ENCODE data around the gene MAZ. TPM values are rescaled to one million over a fixed set of nuclear protein-coding genes. Genes with fewer than 3 reads are reported as not detected.

MAZ gene
- total and polyA plus RNA-seq, 2 of the 8 experiments (the other 6 are each of a cell fraction or from before 2014, with no cell fraction given): 219 to 380 TPM

DNA sequence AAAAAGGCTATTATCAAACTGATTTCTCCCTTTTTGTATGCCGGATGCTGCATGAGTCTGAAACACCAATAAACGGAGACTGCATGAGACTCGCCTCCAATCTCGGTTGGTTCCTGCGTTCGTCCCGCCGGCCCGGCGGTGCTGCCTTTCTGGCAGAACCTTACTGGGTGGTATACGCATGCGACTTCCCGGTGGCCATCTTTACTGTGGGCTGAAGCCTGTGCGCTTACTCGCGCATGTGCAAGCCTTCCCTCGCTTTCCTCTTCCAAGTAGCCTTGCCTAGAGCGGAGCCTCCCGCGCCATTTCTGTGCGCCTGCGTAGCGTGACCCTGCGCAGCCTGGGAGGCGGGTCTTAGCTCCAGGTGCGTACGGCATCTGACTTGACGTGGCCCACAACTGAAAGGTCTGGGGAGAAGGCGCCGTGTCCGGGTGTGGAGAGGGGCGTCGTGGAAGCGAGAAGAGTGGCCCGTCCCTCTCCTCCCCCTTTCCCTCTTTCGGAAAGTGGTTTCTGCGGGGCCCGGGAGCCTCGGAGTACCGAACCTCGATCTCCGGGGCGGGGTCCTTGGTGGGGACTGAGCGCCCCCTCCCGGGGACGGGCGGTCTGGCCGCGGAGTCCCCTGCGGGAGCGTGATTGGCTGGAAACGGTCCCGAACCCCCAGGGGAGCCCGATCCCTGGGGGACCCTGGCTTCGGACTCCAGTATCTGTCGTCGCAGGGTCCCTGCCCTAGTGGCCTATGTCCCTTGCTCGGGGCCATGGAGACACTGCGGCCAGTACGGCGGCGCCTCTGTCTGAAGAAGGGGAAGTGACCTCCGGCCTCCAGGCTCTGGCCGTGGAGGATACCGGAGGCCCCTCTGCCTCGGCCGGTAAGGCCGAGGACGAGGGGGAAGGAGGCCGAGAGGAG is 9.7 kb downstream of the MAZ start, which contains the start of gene PAGR1 (continued):
- TF ChIP-seq, protein P1, sequence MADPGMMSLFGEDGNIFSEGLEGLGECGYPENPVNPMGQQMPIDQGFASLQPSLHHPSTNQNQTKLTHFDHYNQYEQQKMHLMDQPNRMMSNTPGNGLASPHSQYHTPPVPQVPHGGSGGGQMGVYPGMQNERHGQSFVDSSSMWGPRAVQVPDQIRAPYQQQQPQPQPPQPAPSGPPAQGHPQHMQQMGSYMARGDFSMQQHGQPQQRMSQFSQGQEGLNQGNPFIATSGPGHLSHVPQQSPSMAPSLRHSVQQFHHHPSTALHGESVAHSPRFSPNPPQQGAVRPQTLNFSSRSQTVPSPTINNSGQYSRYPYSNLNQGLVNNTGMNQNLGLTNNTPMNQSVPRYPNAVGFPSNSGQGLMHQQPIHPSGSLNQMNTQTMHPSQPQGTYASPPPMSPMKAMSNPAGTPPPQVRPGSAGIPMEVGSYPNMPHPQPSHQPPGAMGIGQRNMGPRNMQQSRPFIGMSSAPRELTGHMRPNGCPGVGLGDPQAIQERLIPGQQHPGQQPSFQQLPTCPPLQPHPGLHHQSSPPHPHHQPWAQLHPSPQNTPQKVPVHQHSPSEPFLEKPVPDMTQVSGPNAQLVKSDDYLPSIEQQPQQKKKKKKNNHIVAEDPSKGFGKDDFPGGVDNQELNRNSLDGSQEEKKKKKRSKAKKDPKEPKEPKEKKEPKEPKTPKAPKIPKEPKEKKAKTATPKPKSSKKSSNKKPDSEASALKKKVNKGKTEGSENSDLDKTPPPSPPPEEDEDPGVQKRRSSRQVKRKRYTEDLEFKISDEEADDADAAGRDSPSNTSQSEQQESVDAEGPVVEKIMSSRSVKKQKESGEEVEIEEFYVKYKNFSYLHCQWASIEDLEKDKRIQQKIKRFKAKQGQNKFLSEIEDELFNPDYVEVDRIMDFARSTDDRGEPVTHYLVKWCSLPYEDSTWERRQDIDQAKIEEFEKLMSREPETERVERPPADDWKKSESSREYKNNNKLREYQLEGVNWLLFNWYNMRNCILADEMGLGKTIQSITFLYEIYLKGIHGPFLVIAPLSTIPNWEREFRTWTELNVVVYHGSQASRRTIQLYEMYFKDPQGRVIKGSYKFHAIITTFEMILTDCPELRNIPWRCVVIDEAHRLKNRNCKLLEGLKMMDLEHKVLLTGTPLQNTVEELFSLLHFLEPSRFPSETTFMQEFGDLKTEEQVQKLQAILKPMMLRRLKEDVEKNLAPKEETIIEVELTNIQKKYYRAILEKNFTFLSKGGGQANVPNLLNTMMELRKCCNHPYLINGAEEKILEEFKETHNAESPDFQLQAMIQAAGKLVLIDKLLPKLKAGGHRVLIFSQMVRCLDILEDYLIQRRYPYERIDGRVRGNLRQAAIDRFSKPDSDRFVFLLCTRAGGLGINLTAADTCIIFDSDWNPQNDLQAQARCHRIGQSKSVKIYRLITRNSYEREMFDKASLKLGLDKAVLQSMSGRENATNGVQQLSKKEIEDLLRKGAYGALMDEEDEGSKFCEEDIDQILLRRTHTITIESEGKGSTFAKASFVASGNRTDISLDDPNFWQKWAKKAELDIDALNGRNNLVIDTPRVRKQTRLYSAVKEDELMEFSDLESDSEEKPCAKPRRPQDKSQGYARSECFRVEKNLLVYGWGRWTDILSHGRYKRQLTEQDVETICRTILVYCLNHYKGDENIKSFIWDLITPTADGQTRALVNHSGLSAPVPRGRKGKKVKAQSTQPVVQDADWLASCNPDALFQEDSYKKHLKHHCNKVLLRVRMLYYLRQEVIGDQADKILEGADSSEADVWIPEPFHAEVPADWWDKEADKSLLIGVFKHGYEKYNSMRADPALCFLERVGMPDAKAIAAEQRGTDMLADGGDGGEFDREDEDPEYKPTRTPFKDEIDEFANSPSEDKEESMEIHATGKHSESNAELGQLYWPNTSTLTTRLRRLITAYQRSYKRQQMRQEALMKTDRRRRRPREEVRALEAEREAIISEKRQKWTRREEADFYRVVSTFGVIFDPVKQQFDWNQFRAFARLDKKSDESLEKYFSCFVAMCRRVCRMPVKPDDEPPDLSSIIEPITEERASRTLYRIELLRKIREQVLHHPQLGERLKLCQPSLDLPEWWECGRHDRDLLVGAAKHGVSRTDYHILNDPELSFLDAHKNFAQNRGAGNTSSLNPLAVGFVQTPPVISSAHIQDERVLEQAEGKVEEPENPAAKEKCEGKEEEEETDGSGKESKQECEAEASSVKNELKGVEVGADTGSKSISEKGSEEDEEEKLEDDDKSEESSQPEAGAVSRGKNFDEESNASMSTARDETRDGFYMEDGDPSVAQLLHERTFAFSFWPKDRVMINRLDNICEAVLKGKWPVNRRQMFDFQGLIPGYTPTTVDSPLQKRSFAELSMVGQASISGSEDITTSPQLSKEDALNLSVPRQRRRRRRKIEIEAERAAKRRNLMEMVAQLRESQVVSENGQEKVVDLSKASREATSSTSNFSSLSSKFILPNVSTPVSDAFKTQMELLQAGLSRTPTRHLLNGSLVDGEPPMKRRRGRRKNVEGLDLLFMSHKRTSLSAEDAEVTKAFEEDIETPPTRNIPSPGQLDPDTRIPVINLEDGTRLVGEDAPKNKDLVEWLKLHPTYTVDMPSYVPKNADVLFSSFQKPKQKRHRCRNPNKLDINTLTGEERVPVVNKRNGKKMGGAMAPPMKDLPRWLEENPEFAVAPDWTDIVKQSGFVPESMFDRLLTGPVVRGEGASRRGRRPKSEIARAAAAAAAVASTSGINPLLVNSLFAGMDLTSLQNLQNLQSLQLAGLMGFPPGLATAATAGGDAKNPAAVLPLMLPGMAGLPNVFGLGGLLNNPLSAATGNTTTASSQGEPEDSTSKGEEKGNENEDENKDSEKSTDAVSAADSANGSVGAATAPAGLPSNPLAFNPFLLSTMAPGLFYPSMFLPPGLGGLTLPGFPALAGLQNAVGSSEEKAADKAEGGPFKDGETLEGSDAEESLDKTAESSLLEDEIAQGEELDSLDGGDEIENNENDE (IDR thresholded peaks at IDR 0.05; ENCODE audit: insufficient replicate concordance, low read length): no peak
- TF ChIP-seq SIX5 (IDR thresholded peaks at IDR 0.05; ENCODE audit: low read depth, low read length) (peak; percentile 47), TCF12 (IDR thresholded peaks at IDR 0.05; ENCODE audit: low read depth, low read length) (0 out of 2 replicates have a peak, but pooled peaks have one; percentile 46), RBBP5 (IDR thresholded peaks at IDR 0.05; ENCODE audit: borderline replicate concordance, low read depth, low read length) (peak; percentile 59), EZH2 (IDR thresholded peaks at IDR 0.05; ENCODE audit: low read depth, low read length, severe bottlenecking) (no peak), SP4 (IDR thresholded peaks at IDR 0.05; ENCODE audit: low read length) (peak; percentile 85; the same call in 1 of the 2 replicates), FOSL1 (IDR thresholded peaks at IDR 0.05; ENCODE audit: insufficient read depth, low read depth, low read length) (no peak), CTBP2 (IDR thresholded peaks at IDR 0.05; ENCODE audit: borderline replicate concordance, insufficient read depth, insufficient read length, low read length) (peak; percentile 33), PHF8 (conservative IDR thresholded peaks at IDR 0.05; ENCODE audit: low read depth, low read length) (peak; percentile 73)

Data from H1 (cell line).